Measurements from ENCODE around the gene C11orf97.
"Not testable (repeated sequence)": the region's sequence is repeated elsewhere in the genome, so short reads cannot be mapped to it uniquely, and the experiment has no call there.

The C11orf97 gene

GRCh38 chr11:94558932-94559331 is 46.7 kb downstream of the C11orf97 start:
- DNase-seq = no peak

DNA sequence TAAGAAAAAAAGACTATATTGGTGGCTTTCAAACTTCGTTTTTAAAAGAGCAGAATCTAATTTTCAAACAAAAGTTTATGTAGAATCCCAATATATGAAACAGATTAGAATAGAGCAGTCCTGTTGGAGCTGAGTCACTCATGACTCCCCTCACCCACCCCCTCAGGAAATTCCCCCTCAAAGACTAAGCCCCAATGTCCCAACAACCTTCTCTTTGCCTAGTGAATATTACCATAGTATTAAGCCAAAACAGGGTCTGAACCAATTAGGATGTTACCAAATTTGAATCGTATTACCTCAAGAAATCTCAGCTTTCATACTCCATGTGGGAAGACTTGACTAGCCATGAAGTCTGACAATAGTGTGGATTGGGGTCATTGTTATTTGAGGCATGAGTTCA is 47.1 kb downstream of the C11orf97 start:
- no peak for DNase-seq

DNA sequence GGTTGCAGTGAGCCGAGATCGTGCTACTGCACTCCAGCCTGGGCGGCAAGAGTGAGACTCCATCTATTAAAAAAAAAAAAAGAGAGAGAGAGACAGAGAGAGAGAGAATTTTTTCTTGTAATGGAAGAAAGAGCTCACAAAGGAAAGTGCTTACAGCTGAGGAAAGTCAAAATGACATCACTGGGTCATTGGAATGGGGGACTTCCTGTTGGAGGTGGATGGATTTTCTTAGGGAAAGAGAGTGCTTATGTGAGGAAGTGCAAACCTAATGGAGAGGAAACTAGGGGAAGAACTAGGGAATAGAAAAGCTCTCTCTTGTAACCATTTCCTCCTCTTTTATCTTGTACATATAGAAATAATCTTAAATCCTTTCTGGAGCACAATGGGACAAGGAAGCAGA is 48.6 kb downstream of the C11orf97 start:
- DNase-seq = no peak

DNA sequence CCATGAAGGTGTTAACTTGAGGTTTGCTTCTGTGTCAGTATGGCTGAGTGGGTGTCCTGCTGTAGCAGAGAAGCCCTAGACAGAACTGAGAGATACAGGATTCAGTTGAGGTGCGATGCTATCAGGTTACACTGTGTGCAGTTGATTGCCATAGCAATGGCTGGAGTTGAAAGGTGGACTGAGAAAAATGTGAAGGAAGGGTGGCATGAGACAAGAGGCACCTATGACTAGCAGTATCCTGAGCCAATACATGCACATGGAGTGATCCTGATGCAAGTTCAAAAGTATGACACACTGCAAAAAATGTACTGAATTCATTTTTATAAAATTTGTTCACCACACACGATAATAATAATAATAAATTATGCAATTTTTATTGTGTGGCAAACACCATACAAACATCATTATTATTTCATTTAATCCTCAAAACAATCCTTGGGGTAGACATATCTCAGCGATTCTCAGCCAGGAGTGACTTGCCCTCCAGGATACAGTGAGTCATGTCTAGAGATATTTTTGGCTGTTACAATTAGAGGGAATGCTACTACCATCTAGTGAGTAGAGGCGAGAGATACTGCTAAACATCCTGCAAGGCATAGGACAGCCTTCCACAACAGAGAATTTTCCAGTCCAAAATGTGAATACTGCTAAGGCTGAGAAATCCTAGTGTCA is 51.1 kb downstream of the C11orf97 start:
- no peak for DNase-seq

DNA sequence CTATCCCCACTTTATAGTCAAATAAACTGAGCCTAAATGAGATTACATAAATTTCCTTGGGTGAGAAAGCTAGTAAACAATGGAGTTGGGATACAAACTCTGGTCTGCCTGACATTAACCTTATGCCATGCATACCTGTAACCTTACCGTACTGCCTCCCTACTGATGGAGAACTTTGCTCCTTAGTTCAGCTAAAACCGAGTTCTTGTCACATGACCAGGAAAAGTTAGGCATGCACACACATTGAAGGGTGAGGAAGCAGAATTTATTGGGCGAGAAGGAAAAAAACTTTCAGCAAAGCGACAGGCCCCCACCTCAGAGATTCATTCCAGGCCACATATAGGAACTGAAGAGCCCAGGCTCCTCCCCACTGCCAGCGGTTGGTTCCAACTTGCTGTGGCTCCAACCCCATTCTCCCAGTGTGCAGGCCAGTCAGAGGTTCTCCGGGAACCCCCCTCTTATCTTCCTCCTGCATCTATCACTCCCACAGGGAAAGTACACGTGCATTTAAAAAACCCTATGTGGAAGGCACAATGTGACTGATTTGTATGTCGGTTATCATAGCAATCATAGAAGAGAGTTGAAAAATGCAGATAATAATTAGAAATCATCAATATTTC is 51.7 kb downstream of the C11orf97 start:
- no peak for DNase-seq

- no peak for DNase-seq
Measured at GRCh38 chr11:94567181-94567670, 55.0 kb downstream of the C11orf97 start, which contains the start of gene PIWIL4. TSS of gene PIWIL4 (plus strand) at chr11:94567368. CDS start at chr11:94567519, 151 bp downstream.

- no peak for DNase-seq
Measured at GRCh38 chr11:94568200-94568599, 55.9 kb downstream of the C11orf97 start.

DNA sequence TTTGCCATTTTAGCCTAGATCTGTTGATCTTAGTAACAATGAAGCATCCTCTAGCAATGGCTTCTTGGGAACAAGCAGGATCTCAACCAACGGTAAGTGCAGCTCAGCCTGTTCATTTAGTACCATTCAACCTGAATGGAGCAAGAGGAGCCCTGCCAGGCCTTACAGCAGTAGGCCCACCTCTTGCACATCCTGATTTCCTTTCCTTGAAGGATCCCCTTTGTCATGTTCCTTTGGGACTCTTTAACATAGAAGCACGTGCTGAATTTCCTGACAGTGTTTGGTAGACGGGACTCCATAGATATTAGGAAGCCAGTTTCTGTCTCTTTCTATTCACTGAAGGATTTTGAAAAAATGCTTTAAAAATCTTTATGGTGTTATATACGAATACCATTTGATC is 56.5 kb downstream of the C11orf97 start:
- no peak for DNase-seq

GRCh38 chr11:94572975-94573374 is 60.7 kb downstream of the C11orf97 start:
- not testable (repeated sequence) for DNase-seq

DNA sequence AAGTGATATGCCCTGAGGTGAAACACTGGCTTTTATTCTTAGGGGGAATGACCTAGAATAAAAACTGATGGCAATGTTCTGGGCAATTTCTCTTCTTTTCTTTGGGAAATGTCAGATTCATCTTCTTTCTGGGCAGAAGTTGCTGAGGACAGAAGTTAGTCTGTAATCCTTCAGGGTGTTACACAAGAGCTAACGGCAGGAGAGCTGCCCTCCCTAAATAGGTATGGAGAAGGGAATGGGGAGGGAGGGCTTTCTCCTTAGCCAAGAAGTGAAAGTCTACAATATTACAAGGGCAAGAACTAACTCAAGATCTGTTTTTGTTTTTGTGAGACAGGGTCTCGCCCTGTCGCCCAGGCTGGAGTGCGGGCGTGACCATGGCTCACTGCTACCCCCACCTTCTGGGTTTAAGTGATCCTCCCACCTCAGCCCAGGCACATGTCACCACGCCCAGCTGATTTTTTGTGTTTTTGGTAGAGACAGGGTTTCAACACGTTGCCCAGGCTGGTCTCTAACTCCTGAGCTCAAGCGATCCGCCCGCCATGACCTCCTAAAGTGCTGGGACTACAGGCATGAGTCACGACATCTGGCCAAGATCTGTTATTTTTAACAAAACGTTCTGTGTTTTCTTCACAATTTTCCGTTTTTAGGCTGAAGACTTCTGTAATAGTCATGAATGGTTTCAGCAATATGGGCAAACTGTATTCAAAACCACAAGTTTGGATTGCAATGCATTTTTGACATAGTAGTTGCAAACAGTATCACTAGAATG is 62.1 kb downstream of the C11orf97 start:
- no peak for DNase-seq

DNA sequence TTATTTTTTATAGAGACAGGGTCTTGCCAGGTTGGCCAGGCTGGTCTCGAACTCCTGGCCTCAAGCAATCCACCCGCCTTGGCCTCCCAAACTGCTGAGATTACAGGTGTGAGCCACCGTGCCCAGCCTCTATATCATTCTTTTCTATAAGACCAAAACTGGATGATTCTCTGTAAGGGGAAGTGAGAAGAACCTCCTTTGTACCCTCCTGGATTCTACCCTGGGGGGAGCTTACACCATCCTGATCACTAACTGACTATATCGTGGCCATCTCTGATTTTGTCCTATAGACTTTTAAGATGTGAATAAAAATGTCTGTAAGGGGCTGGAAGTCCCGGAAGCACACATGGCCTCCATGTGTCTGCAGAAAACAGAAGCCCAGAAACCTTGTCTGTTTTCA is 64.0 kb downstream of the C11orf97 start:
- DNase-seq = no peak

- DNase-seq = no peak
Measured at GRCh38 chr11:94577841-94578240, 65.6 kb downstream of the C11orf97 start.
